ENCODE results near the gene KIF16B. TPM values are rescaled to one million over a fixed set of nuclear protein-coding genes. Genes with fewer than 3 reads are reported as not detected.

The KIF16B gene
- total RNA-seq, 1 donor from 2014 or later, result 27.4 TPM

- no peak for ATAC-seq
- no peak for DNase-seq (ENCODE audit: low spot score)
- intact Hi-C loops (cut with DNase I), result no loop called here
Measured at GRCh38 chr20:16352751-16353416, 220.4 kb downstream of the KIF16B start.

DNA sequence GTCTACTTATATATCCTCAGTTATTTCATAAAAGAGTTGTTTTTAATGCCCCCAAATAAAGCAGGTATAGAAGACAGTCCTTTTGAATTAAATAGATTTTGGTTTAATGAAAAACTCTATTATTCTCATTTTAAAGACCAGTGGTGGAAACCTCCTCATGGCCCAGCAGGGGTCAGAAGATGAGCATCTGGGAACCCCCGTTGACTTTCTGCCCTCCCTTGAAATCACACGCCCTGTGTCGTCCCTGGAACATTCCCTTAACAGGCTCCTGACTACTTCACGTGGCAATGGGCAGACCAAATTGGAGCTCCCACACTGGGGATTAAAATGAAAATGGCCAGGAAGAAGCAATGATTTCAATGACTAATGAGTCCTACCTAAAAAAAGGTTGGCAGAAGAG lies 220.9 kb downstream of the KIF16B start:
- DNase-seq (ENCODE audit: low spot score), result no peak
- ATAC-seq, result no peak
- intact Hi-C loops (cut with DNase I), result no loop called here

DNA sequence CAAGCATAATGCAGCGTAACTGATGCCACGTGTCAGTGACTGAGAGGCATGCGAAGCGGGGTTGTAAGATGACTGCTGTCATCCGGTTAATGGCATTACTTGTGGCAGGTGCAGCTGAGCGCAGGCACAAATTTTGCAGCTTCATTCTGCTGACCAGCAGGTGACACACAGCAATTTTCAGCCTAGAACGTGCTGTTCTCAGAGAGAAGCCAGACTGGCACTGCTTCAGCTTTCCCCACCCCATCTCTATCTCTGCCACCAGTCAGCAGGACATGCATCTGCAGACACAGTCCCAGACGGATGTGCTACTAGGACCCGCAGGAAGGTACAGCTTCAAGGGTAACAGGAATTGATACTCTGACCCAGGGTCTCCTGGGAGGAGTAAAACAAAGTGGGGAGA lies 221.8 kb downstream of the KIF16B start:
- no peak for ATAC-seq
- intact Hi-C loops (cut with DNase I), result no loop called here
- DNase-seq (ENCODE audit: low spot score), result no peak

GRCh38 chr20:16350465-16350864 lies 222.8 kb downstream of the KIF16B start:
- ATAC-seq, result peak; percentile 38
- DNase-seq (ENCODE audit: low spot score), result no peak
- intact Hi-C loops (cut with DNase I), result no loop called here

- DNase-seq (ENCODE audit: low spot score), result no peak
- ATAC-seq, result peak; percentile 55
- intact Hi-C loops (cut with DNase I), result no loop called here
Measured at GRCh38 chr20:16349523-16350260, 223.6 kb downstream of the KIF16B start.

DNA sequence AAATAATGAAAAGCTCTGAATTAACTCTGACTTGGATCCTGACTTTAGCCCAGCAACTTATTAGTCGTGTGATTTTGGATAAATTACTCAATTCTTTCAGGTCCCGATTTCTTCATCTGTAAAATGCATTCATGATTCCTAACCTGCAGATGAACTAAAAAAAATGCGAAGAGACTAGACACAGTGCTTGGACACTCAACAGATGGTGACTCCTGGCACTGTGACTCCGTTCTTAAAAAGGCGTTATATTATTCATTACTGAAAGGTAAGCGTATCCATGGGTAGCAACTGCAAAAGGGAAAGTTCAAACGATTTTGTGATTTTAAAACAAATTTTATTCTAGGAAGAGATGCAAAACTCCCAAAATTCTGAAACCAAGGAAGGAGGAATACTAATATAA lies 226.3 kb downstream of the KIF16B start:
- intact Hi-C loops (cut with DNase I), result no loop called here
- ATAC-seq (no peak), DNase-seq (ENCODE audit: low spot score) (no peak)

GRCh38 chr20:16337707-16338106 lies 235.5 kb downstream of the KIF16B start:
- no peak for DNase-seq (ENCODE audit: low spot score)
- no peak for ATAC-seq

DNA sequence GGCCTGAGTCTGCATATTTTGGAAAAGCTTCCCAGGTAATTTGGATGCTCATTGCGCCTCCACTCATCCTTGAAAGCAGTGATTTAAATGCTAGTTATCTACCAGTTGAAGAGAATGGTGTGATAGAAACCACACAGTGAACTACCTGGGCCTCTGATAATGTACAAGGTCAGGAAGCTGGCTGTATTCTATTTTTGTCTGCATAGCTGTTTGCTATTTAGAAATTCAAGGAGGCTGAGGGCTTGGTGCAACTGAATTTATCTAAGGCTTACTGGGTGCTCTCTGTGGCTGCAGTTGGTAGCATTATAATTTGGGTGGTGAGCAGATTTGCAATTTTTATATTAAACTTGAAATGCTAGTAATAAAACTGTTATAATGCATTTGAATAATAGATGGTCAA lies 245.6 kb downstream of the KIF16B start:
- intact Hi-C loops (cut with DNase I), result no loop called here
- DNase-seq (ENCODE audit: low spot score), result no peak
- no peak for ATAC-seq

More at GRCh38 chr20:16337707-16338106, 235.5 kb downstream of the KIF16B start:
- intact Hi-C loops (cut with DNase I), result no loop called here

- ATAC-seq (no peak), DNase-seq (ENCODE audit: low spot score) (no peak)
- intact Hi-C loops (cut with DNase I), result no loop called here
Measured at GRCh38 chr20:16321291-16321690, 252.0 kb downstream of the KIF16B start.

DNA sequence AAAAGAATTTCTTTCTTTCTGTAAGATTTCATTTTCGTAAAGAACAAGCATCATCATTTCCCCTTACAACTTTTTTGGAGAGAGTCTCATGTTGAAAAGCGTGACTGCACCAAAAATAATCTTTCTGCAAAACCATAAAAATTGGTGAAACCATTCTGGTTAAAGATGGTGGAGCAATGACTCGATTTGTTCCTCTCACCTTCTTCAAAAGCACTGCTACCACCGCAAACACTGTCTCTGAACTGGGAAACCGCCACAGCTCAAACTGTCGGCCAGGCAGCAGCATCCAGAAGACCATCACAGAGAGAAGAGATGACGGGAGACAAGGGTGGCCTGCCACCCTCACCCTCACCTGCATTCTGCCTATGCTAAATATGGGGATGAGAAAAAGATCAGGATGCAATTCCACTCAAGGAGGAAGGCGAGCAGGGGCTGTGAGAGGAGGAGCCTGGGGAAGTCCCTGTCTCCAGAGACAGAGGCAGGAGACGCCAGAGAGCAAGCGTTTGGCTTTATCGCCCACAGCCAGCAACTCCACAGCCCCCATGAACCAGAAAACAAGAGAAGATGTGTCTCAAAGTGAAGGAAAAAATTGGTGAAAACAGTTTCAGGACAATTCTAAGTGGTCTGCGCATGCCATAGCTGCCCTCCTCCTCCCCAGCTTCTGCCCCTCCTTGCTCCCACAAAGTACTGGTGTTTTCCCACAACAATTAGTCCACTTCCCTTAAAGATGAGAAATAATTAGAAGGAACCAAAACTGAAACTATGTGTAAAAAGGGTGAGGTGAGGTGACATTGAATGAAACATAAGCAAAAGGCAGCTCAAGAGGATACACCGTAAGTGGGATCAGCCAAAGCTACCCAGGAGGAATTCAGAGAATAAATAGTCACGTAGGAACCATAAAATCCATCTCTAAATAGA lies 255.5 kb downstream of the KIF16B start:
- no peak for ATAC-seq
- intact Hi-C loops (cut with DNase I), result no loop called here
- no peak for DNase-seq (ENCODE audit: low spot score)

- ATAC-seq (peak; percentile 86), DNase-seq (ENCODE audit: low spot score) (no peak)
- intact Hi-C loops (cut with DNase I), result no loop called here
Measured at GRCh38 chr20:16316513-16316912, 256.7 kb downstream of the KIF16B start.

- DNase-seq (ENCODE audit: low spot score), result no peak
- no peak for ATAC-seq
- intact Hi-C loops (cut with DNase I), result no loop called here
Measured at GRCh38 chr20:16314748-16315159, 258.5 kb downstream of the KIF16B start.

DNA sequence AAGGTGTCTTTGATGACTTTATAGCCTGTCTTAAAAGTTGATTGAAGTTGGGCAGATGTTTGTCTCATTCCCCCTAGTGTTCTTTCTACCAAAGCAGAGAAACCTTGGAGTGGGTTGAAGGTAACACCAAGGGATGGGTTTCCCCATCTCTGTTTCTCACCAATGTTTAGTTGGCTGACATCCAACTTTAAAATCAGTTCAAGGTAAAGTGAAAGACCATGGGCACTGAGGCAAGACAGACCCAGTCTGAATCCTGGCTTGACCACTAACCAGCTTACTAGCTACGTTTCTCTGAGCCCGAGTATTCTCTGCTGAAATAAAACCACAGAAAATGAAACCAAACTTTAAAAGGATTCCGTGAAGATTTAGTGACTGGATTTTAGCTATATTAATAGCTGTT lies 258.9 kb downstream of the KIF16B start:
- no peak for DNase-seq (ENCODE audit: low spot score)
- intact Hi-C loops (cut with DNase I), result no loop called here
- ATAC-seq, result no peak

DNA sequence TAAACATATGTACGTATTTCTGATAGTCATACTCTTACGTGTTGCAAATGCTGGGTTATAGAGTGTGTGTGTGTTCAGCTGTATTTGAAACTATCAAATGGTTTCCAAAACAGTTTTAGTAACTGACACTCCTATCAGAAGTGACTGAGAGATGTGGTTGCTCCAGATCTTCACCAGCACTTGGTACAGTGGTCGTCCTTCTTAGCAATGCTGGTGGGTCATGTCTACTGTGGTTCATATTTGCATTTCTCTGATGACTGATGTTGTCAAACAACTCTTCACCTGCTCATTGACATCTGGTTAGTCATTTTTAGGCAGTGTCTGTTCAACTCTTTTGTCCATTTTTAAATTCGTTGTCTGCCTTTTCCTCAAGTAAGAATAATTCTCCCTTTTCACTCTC lies 259.3 kb downstream of the KIF16B start:
- intact Hi-C loops (cut with DNase I), result no loop called here
- DNase-seq (ENCODE audit: low spot score) (no peak), ATAC-seq (no peak)

DNA sequence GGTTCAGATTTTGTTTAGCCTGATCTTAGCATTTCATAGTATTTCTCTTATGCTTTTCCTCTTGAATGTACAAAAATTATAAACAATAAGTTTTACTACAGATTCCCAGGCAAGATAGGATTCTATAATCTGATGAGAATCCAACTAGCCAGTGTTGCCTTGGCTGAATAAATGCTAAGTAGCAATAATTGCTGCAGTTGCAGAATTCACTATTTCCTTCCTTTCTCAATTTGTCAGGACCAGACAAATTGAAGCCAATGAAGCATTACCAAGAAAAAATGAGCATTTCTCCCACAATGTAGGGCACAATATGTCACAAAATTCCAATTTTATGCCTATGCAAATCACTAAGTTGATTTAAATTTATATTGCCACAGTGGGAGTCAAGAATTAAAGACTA lies 260.2 kb downstream of the KIF16B start:
- DNase-seq (ENCODE audit: low spot score) (no peak), ATAC-seq (no peak)
- intact Hi-C loops (cut with DNase I), result no loop called here

GRCh38 chr20:16311756-16312155 lies 261.5 kb downstream of the KIF16B start:
- no peak for DNase-seq (ENCODE audit: low spot score)
- intact Hi-C loops (cut with DNase I), result no loop called here
- ATAC-seq, result no peak

- no peak for ATAC-seq
- intact Hi-C loops (cut with DNase I), result no loop called here
- DNase-seq (ENCODE audit: low spot score), result no peak
Measured at GRCh38 chr20:16308754-16309153, 264.5 kb downstream of the KIF16B start.

DNA sequence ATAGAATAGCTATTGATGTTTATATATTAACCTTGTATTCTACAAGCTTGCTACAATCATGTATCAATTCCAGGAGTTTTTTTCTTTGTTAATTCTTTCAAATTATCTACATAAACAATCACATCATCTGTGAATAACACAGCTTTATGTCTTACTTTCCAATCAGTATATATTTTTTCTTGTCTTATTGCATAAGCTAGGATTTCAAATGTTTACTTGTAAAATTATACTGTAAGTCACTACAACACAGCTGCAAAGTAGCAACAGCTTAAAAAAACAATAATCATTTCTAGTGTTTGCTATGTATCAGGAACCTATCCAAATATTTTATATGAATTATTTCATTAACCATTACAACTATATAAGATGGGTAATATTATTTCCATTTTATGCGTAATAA lies 270.4 kb downstream of the KIF16B start:
- ATAC-seq (no peak), DNase-seq (ENCODE audit: low spot score) (no peak)
- intact Hi-C loops (cut with DNase I), result no loop called here

- DNase-seq (ENCODE audit: low spot score), result no peak
- intact Hi-C loops (cut with DNase I), result no loop called here
Measured at GRCh38 chr20:16301986-16302385, 271.3 kb downstream of the KIF16B start.

DNA sequence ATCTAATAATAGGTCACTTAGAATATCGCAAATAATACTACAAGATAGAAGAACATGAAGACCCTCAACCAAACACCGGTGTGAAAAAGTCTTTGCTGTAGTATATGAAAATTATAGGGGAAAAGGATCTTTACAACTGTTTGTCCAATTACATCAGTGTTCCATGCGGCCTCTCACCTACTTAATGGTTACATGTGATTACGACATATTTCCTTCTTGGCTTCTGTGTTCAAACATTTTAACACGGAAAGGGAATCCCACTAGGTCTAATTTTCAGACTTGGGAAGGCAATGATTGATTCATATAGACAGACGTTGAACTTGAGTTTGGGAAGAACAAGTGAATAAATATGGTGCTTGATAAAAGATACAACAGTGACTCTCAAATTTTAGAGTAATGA lies 273.4 kb downstream of the KIF16B start:
- intact Hi-C loops (cut with DNase I), result no loop called here
- ATAC-seq, result no peak
- no peak for DNase-seq (ENCODE audit: low spot score)

More at GRCh38 chr20:16301986-16302385, 271.3 kb downstream of the KIF16B start:
- ATAC-seq, result no peak

Data from sciatic nerve (tissue), 2 donors.